Subcutaneous adipose tissue (tissue), 4 donors: ENCODE results near the gene TCF20. TPM values are rescaled to one million over a fixed set of nuclear protein-coding genes. Genes with fewer than 3 reads are reported as not detected.

Source experiments
- CTCF ChIP-seq: fragments of 450-650 bp; IDR thresholded peaks from one replicate; pipeline ENCODE4 v1.5.1; 2016; ENCODE audit warnings: low read depth, mild to moderate bottlenecking, control low read depth, antibody characterized with exemption, moderate library complexity
- total RNA-seq, 4 donors: library from RNA; depleted of rRNA; stranded (reverse); fragments of >200 nt; gene quantifications; one replicate each; pipeline ENCODE4 v1.1.0, GENCODE V29; 2016

The TCF20 gene
- total RNA-seq, 4 donors from 2014 or later = 17.8 to 25.6 (median 22.4) TPM

GRCh38 chr22:42228483-42228882 lies 42.0 kb downstream of the TCF20 start:
- TF ChIP-seq CTCF = no peak

GRCh38 chr22:42227435-42227834 lies 43.0 kb downstream of the TCF20 start:
- no peak for TF ChIP-seq CTCF

GRCh38 chr22:42225841-42226240 lies 44.6 kb downstream of the TCF20 start:
- TF ChIP-seq CTCF = no peak

GRCh38 chr22:42222140-42222539 lies 48.3 kb downstream of the TCF20 start:
- TF ChIP-seq CTCF = no peak

Other genes starting within 250 kb of the TCF20 start
- 10 to 100 TPM; 16.2 to 56.1 (median 31.1) TPM for gene NAGA, start 199.8 kb downstream of the TCF20 start, total RNA-seq
- gene PHETA2, start 196.4 kb downstream of the TCF20 start, total RNA-seq = 10 to 100 TPM in 3 of 4 donors, 1 to 10 TPM in 1; 7.5 to 15.4 (median 12.9) TPM
- 10 to 100 TPM in 3 of 4 donors, 1 to 10 TPM in 1; 9.3 to 12.7 (median 11.7) TPM for gene SMDT1, start 191.0 kb downstream of the TCF20 start, total RNA-seq
- gene NDUFA6, start 179.9 kb downstream of the TCF20 start, total RNA-seq = 10 to 100 TPM; 51.0 to 81.0 (median 64.9) TPM
- 1 to 10 TPM in 1 of 4 donors, under 1 TPM in 1, not detected in 2; 0.51 to 3.0 TPM for gene CYP2D6, start 139.8 kb downstream of the TCF20 start, total RNA-seq
- 10 to 100 TPM in 1 of 4 donors, 1 to 10 TPM in 3; 2.6 to 10.9 (median 5.8) TPM for gene NFAM1, start 161.8 kb upstream of the TCF20 start, total RNA-seq
- 10 to 100 TPM; 10.9 to 29.4 (median 17.4) TPM for gene RRP7A, start 249.1 kb upstream of the TCF20 start, total RNA-seq